AG09319 (cell line): ENCODE data around the gene CHST6.
"Not testable (repeated sequence)": the region's sequence is repeated elsewhere in the genome, so short reads cannot be mapped to it uniquely, and the experiment has no call there.

ENCODE experiments used
- DNase-seq: peaks from one replicate; pipeline ENCODE4 v3.0.0-alpha.2; 2010; ENCODE audit warnings: low read depth; ENCODE audit errors: extremely low read depth
- CTCF ChIP-seq: IDR thresholded peaks from 2 replicates; pipeline ENCODE4 v1.5.1; 2011; ENCODE audit warnings: low read depth, mild to moderate bottlenecking, inconsistent platforms, low read length, moderate library complexity

CHST6 gene

DNA sequence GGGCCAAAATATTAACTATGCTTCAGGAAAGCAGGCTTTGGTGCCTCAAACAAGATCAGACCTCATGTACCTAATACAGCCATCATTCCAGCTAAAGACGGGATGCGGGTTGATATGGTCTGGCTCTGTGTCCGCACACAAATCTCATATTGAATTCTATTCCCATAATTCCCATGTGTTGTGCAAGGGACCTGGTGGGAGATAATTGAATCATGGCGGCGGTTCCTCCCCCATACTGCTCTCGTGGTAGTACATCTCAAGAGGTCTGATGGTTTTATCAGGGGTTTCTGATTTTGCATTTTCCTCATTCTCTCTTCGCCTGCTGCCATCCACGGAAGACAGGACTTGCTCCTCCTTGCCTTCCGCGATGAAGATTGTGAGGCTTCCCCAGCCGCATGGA is 19.1 kb upstream of the CHST6 start:
- DNase-seq = no peak

DNA sequence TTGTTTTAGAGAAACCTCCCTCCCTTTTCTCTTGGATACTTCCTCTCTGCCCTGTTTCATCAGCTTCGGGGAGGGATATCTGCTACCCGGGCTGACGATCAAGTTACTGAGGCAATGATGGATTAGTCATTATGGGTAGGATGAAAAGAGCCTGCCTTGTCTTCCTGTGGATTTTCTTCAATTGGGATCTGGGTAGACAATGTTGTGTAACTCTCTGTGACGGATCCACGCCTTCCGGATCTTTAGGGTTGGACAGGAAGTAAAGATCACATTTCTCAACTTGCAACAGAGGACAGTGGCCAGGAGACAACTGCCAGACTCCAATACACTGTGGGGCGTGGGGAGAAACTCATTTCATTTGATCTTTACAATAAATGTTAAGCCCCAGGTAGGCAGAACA is 11.3 kb upstream of the CHST6 start:
- DNase-seq = peak; percentile 86
- no peak for TF ChIP-seq CTCF

More for the DNA sequence above, 19.1 kb upstream of the CHST6 start:
- TF ChIP-seq CTCF = no peak

GRCh38 chr16:75506107-75506506 is 10.9 kb upstream of the CHST6 start:
- no peak for DNase-seq
- TF ChIP-seq CTCF = no peak

DNA sequence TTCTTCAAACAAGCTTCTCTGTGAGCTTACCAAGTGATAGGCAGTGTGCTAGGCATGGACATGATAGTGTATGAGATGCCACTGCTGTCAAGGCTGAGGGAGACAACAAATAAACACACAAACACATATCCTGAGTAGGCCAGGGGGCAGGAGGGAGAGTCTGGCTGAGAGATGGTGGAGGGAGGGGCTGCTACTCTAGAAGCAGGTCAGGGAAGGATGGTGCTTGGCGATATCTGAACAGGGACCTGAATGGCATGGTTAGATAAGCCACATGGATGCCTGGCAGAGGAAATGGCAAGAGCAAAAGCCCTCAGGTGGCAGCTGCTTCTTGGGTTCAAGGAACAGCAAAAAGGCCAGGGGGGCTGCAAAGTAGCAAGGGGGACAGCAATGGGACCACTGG is 8.6 kb upstream of the CHST6 start:
- TF ChIP-seq CTCF = no peak
- no peak for DNase-seq

DNA sequence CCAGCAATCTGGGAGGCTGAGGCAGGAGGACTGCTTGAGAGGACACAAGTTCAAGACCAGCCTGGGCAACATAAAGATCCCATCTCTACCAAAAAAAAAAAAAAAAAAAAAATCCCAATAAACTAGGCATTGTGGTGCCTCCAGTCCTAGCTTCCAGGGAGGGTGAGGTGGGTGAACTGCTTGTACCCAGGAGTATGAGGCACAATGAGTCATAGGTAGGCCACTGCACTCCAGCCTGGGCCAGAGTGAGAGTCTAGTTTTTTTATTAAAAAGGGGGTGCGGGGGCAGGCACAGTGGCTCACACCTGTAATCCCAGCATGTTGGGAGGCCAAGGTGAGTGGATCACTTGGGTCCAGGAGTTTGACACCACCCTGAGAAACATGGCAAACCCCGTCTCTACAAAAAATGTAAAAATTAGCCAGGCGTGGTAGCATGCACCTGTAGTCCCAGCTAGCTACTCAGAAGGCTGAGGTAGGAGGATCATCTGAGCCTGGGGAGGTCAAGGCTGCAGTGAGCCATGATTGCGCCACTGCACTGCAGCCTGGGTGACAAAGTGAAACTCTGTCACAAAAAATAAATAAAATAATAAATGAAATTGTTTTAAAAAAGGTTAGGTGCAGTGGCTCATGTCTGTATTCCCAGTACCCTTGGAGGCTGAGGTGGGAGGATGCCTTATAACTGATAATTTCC is 7.8 kb upstream of the CHST6 start:
- no peak for TF ChIP-seq CTCF
- DNase-seq = no peak

DNA sequence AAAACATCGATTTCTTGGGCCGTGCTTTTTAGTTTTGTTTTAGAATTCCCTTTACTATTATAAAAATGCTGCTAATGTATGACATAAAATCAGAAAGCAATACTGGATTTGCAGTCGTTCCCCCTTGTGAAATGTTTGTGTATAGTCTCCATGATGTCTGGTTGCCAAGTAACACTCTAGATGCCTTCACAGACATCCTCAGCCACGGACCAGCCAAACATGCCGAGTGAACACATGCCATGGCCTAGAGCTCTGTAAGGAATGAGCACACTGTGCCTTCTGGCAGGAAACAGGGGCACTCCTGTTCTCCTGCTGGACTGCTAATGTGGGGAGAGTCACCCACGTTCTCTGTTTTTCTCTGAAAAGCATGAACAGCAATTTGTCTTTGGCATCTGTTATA is 6.6 kb upstream of the CHST6 start:
- not testable (repeated sequence) for DNase-seq

DNA sequence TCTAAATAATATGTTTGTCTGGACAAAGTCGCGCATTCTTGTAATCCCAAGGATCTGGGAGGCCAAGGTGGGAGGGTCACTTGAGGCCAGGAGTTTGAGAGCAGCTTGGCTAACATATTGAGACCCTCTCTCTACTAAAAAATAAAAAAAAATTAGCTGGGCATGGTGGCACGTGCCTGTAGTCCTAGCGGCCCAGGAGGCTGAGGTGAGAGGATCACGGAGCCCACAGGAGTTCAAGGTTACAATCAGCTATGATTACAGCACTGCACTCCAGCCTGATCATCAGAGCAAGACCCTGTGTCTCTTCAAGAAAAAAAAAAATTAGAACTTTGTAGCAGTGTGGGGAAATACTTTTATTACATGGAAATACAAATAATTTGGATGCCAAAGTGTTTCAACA is 6.1 kb upstream of the CHST6 start:
- DNase-seq = no peak
- TF ChIP-seq CTCF = no peak

- not testable (repeated sequence) for DNase-seq
Observed at GRCh38 chr16:75498605-75499322, 3.5 kb upstream of the CHST6 start.
